Ovary (tissue), 3 donors: ENCODE data around the gene AP2A2.

Experiments
- CTCF ChIP-seq, 3 donors: fragments of 450-650 bp in 2 of 3; fragments of 200-600 bp in 1 of 3; IDR thresholded peaks; one replicate each; pipeline versions ENCODE4 v1.5.1 to v1.8.0; 2016 to 2022; ENCODE audit warnings: antibody characterized with exemption in 3 of 3, mild to moderate bottlenecking in 1 of 3
- EP300 ChIP-seq: sonication (generic); formaldehyde crosslinking; IDR thresholded peaks from one replicate; pipeline ENCODE4 v1.6.1; 2017; ENCODE audit warnings: antibody characterized with exemption
- donor health status: DM: no; HTN: no; CAD: no.

GRCh38 chr11:987671-988070 lies 62.0 kb downstream of the AP2A2 start:
- TF ChIP-seq CTCF (IDR thresholded peaks at IDR 0.05) (no peak), EP300 (no peak)
